Neuronal stem cell (in vitro differentiated cells): Measurements from ENCODE around the gene FBXO33.

Experiments
- DNase-seq: peaks from one replicate; pipeline ENCODE4 v3.0.0-alpha.2; 2013; ENCODE audit warnings: low spot score
- H2AFZ ChIP-seq: one replicate; pipeline ENCODE4 v1.6.1; 2013; ENCODE audit warnings: mild to moderate bottlenecking, low read length, inconsistent platforms
- H2AK5ac ChIP-seq: 2 replicates; pipeline ENCODE4 v1.6.1; 2013; ENCODE audit warnings: low read depth, mild to moderate bottlenecking, inconsistent platforms, low read length, moderate library complexity, mixed read lengths
- H2BK120ac ChIP-seq: 2 replicates; pipeline ENCODE4 v1.6.1; 2013; ENCODE audit warnings: low read depth, mild to moderate bottlenecking, inconsistent platforms, low read length, moderate library complexity, mixed read lengths
- H2BK12ac ChIP-seq: one replicate; pipeline ENCODE4 v1.6.1; 2013; ENCODE audit warnings: low read length, inconsistent platforms
- H2BK15ac ChIP-seq: 2 replicates; pipeline ENCODE4 v1.6.1; 2013; ENCODE audit warnings: mild to moderate bottlenecking, low read length, inconsistent platforms, mixed read lengths
- H2BK5ac ChIP-seq: one replicate; pipeline ENCODE4 v1.6.1; 2013; ENCODE audit warnings: inconsistent platforms, mild to moderate bottlenecking, low read length, moderate library complexity
- H3K14ac ChIP-seq: one replicate; pipeline ENCODE4 v1.6.1; 2013; ENCODE audit warnings: low read length, inconsistent platforms
- H3K18ac ChIP-seq: 2 replicates; pipeline ENCODE4 v1.6.1; 2013; ENCODE audit warnings: low read length, inconsistent platforms
- H3K23ac ChIP-seq: 2 replicates; pipeline ENCODE4 v1.6.1; 2013; ENCODE audit warnings: low read depth, mild to moderate bottlenecking, mixed read lengths, low read length, inconsistent platforms; ENCODE audit not compliant: poor library complexity
- H3K27ac ChIP-seq: replicated peaks from 3 replicates; pipeline ENCODE4 v1.5.1; 2013; ENCODE audit warnings: low read length, inconsistent platforms
- H3K27me3 ChIP-seq, 3 experiments: 2 replicates each; pipeline ENCODE4 v1.6.1; 2013; ENCODE audit warnings: low read length in 3 of 3, mild to moderate bottlenecking in 2 of 3, inconsistent platforms in 1 of 3, low read depth in 1 of 3, mixed read lengths in 1 of 3, moderate library complexity in 1 of 3; ENCODE audit not compliant: control insufficient read depth in 3 of 3, insufficient read depth in 3 of 3
- H3K36me3 ChIP-seq, 2 donors: replicated peaks in 1 of 2; 2 replicates each; pipeline ENCODE4 v1.6.1; 2013; ENCODE audit warnings: low read length in 2 of 2; ENCODE audit not compliant: control insufficient read depth in 2 of 2, insufficient read depth in 2 of 2
- H3K4ac ChIP-seq: 2 replicates; pipeline ENCODE4 v1.6.1; 2013; ENCODE audit warnings: inconsistent platforms, mild to moderate bottlenecking, low read length, moderate library complexity
- H3K4me1 ChIP-seq, 2 donors: 1 replicate in 1 of 2; 2 replicates in 1 of 2; pipeline ENCODE4 v1.6.1; 2013; ENCODE audit warnings: low read length in 2 of 2, low read depth in 1 of 2; ENCODE audit not compliant: control insufficient read depth in 2 of 2, insufficient read depth in 1 of 2
- H3K4me2 ChIP-seq: one replicate; pipeline ENCODE4 v1.6.1; 2013; ENCODE audit warnings: mild to moderate bottlenecking, low read length, inconsistent platforms; ENCODE audit not compliant: insufficient read depth, poor library complexity, severe bottlenecking
- H3K4me3 ChIP-seq, 2 donors: 2 replicates each; pipeline ENCODE4 v1.5.1; 2013; ENCODE audit warnings: low read length in 2 of 2, mild to moderate bottlenecking in 2 of 2, inconsistent platforms in 1 of 2, moderate library complexity in 1 of 2
- H3K79me1 ChIP-seq: one replicate; pipeline ENCODE4 v1.6.1; 2013; ENCODE audit warnings: low read depth, mild to moderate bottlenecking, inconsistent platforms, low read length, moderate library complexity
- H3K9ac ChIP-seq: one replicate; pipeline ENCODE4 v1.6.1; 2013; ENCODE audit warnings: mild to moderate bottlenecking, low read depth, low read length, inconsistent platforms; ENCODE audit not compliant: poor library complexity
- H3K9me3 ChIP-seq, 2 donors: replicated peaks in 1 of 2; 2 replicates each; pipeline versions ENCODE3 to v1.6.1; 2013; ENCODE audit warnings: low read length in 2 of 2, mild to moderate bottlenecking in 2 of 2, inconsistent platforms in 1 of 2, low read depth in 1 of 2, mixed read lengths in 1 of 2, moderate library complexity in 1 of 2; ENCODE audit not compliant: control insufficient read depth in 2 of 2, insufficient read depth in 1 of 2
- H4K8ac ChIP-seq: one replicate; pipeline ENCODE4 v1.6.1; 2013; ENCODE audit warnings: low read depth, mild to moderate bottlenecking, inconsistent platforms, low read length, moderate library complexity
- H4K91ac ChIP-seq: one replicate; pipeline ENCODE4 v1.6.1; 2013; ENCODE audit warnings: low read length, low read depth, mild to moderate bottlenecking, inconsistent platforms; ENCODE audit not compliant: poor library complexity
- WGBS, 2 donors: extraction: QIAGEN DNeasy Blood & Tissue Kit; methylation state at CpG; one replicate each; pipeline ENCODE4 v1.1.7; 2013; ENCODE audit warnings: missing lambda C conversion rate in 2 of 2, mixed read lengths in 1 of 2; ENCODE audit not compliant: insufficient read length in 2 of 2, insufficient replicate concordance in 1 of 2; ENCODE audit errors: extremely low coverage in 2 of 2; 5-methylcytosine and 5-hydroxymethylcytosine counted together

FBXO33 gene

GRCh38 chr14:39395555-39396254 is 36.5 kb downstream of the FBXO33 start:
- H3K27me3 ChIP-seq, result no peaks in the 10 kb centered on the region
- no peaks in the 10 kb centered on the region for H3K79me1 ChIP-seq
- H4K91ac ChIP-seq, result no peak overlapping the region
- no peak overlapping the region for H3K27ac ChIP-seq
- WGBS, 2 donors, result no CpG with 5 or more reads among the region's 4 CpGs
- no peak overlapping the region for H2BK15ac ChIP-seq
- no peak overlapping the region for H4K8ac ChIP-seq
- peaks cover 5 to 28% of the 10 kb centered on the region in 2 donors for H3K36me3 ChIP-seq
- H2AK5ac ChIP-seq, result no peak overlapping the region
- H3K4ac ChIP-seq, result no peak overlapping the region
- no peak overlapping the region for H2AFZ ChIP-seq
- H3K4me1 ChIP-seq, result peaks cover 0 to 3% of the 10 kb centered on the region in 2 donors
- no peak overlapping the region for H3K18ac ChIP-seq
- no peak overlapping the region for H3K14ac ChIP-seq
- peaks cover 0 to 2% of the 10 kb centered on the region in 2 donors for H3K9me3 ChIP-seq
- H2BK12ac ChIP-seq, result no peak overlapping the region
- no peak for DNase-seq
- no peak overlapping the region for H2BK5ac ChIP-seq
- H3K9ac ChIP-seq, result no peak overlapping the region
- H3K23ac ChIP-seq, result no peak overlapping the region
- H3K4me3 ChIP-seq, result no peak overlapping the region
- H3K4me2 ChIP-seq, result no peak overlapping the region
- H2BK120ac ChIP-seq, result no peak overlapping the region

- no peak overlapping the region for H3K14ac ChIP-seq
Measured at GRCh38 chr14:39393289-39393688, 38.9 kb downstream of the FBXO33 start.

GRCh38 chr14:39384177-39384576 is 48.1 kb downstream of the FBXO33 start:
- no peak overlapping the region for H3K4me2 ChIP-seq
- H2AK5ac ChIP-seq, result no peak overlapping the region
- no peaks in the 10 kb centered on the region for H3K4me1 ChIP-seq
- no peak overlapping the region for H2BK5ac ChIP-seq
- no peak overlapping the region for H3K27ac ChIP-seq
- H3K14ac ChIP-seq, result no peak overlapping the region
- H2BK15ac ChIP-seq, result no peak overlapping the region
- H4K8ac ChIP-seq, result no peak overlapping the region
- DNase-seq, result no peak
- no peaks in the 10 kb centered on the region for H3K27me3 ChIP-seq
- no peaks in the 10 kb centered on the region for H3K36me3 ChIP-seq
- no peak overlapping the region for H3K9ac ChIP-seq
- no CpG with 5 or more reads among the region's 4 CpGs for WGBS, 2 donors
- no peaks in the 10 kb centered on the region for H3K9me3 ChIP-seq
- H3K79me1 ChIP-seq, result no peaks in the 10 kb centered on the region
- H4K91ac ChIP-seq, result no peak overlapping the region
- H2BK120ac ChIP-seq, result no peak overlapping the region
- no peak overlapping the region for H2AFZ ChIP-seq
- no peak overlapping the region for H3K23ac ChIP-seq
- no peak overlapping the region for H3K4ac ChIP-seq
- H3K18ac ChIP-seq, result no peak overlapping the region
- no peak overlapping the region for H3K4me3 ChIP-seq
- no peak overlapping the region for H2BK12ac ChIP-seq

More at GRCh38 chr14:39393289-39393688, 38.9 kb downstream of the FBXO33 start:
- no peak for DNase-seq
- Histone ChIP-seq H3K18ac (no peak overlapping the region), H3K9me3 (no peaks in the 10 kb centered on the region), H2BK15ac (no peak overlapping the region), H2BK120ac (no peak overlapping the region), H3K4me3 (no peak overlapping the region), H4K91ac (no peak overlapping the region), H2BK12ac (no peak overlapping the region), H2BK5ac (no peak overlapping the region), H3K9ac (no peak overlapping the region), H3K27ac (no peak overlapping the region), H3K23ac (no peak overlapping the region), H3K79me1 (no peaks in the 10 kb centered on the region), H3K27me3 (no peaks in the 10 kb centered on the region), H2AK5ac (no peak overlapping the region), H4K8ac (no peak overlapping the region), H3K4ac (no peak overlapping the region), H3K4me1 (no peaks in the 10 kb centered on the region), H3K4me2 (no peak overlapping the region), H2AFZ (no peak overlapping the region), H3K36me3 (peaks cover 2 to 18% of the 10 kb centered on the region in 2 donors)
- no CpG with 5 or more reads among the region's 1 CpG for WGBS, 2 donors

GRCh38 chr14:39383741-39384140 is 48.5 kb downstream of the FBXO33 start:
- H3K4me1 ChIP-seq, result no peaks in the 10 kb centered on the region
- H3K36me3 ChIP-seq, result no peaks in the 10 kb centered on the region
- no peak overlapping the region for H2AK5ac ChIP-seq
- H2AFZ ChIP-seq, result no peak overlapping the region
- H3K14ac ChIP-seq, result no peak overlapping the region
- no peak overlapping the region for H2BK15ac ChIP-seq
- no peak overlapping the region for H3K4me2 ChIP-seq
- no peak overlapping the region for H2BK5ac ChIP-seq
- no peaks in the 10 kb centered on the region for H3K9me3 ChIP-seq
- H3K23ac ChIP-seq, result no peak overlapping the region
- H3K4ac ChIP-seq, result no peak overlapping the region
- no peaks in the 10 kb centered on the region for H3K27me3 ChIP-seq
- H3K9ac ChIP-seq, result no peak overlapping the region
- H3K27ac ChIP-seq, result no peak overlapping the region
- no peak for DNase-seq
- no peak overlapping the region for H3K4me3 ChIP-seq
- H2BK120ac ChIP-seq, result no peak overlapping the region
- WGBS, 2 donors, result no CpG with 5 or more reads among the region's 1 CpG
- H2BK12ac ChIP-seq, result no peak overlapping the region
- H3K79me1 ChIP-seq, result no peaks in the 10 kb centered on the region
- H4K8ac ChIP-seq, result no peak overlapping the region
- H3K18ac ChIP-seq, result no peak overlapping the region
- no peak overlapping the region for H4K91ac ChIP-seq
